Muscle layer of duodenum (tissue), 2 donors: Measurements from ENCODE around the gene AMPD3.

Source experiments
- H3K27ac ChIP-seq: one replicate; pipeline ENCODE4 v1.7.0; 2013; ENCODE audit warnings: mild to moderate bottlenecking, low read length
- H3K27me3 ChIP-seq: one replicate; pipeline ENCODE4 v1.7.0; 2013; ENCODE audit warnings: low read depth, mild to moderate bottlenecking, control low read depth, low read length
- H3K36me3 ChIP-seq, 2 donors: one replicate each; pipeline ENCODE4 v1.7.0; 2013; ENCODE audit warnings: low read length in 2 of 2, control low read depth in 1 of 2, mild to moderate bottlenecking in 1 of 2; ENCODE audit not compliant: insufficient read depth in 2 of 2, control insufficient read depth in 1 of 2
- H3K4me1 ChIP-seq, 2 donors: one replicate each; pipeline ENCODE4 v1.7.0; 2013; ENCODE audit warnings: low read length in 2 of 2, mild to moderate bottlenecking in 2 of 2, control low read depth in 1 of 2, moderate library complexity in 1 of 2; ENCODE audit not compliant: insufficient read depth in 2 of 2, control insufficient read depth in 1 of 2
- H3K4me3 ChIP-seq, 2 donors: one replicate each; pipeline ENCODE4 v1.7.0; 2013; ENCODE audit warnings: low read length in 2 of 2, low read depth in 1 of 2, mild to moderate bottlenecking in 1 of 2
- H3K9me3 ChIP-seq, 2 donors: one replicate each; pipeline ENCODE4 v1.7.0; 2013; ENCODE audit warnings: low read length in 2 of 2, control low read depth in 1 of 2, mild to moderate bottlenecking in 1 of 2; ENCODE audit not compliant: control insufficient read depth in 1 of 2
- donor health status: healthy.

AMPD3 gene

DNA sequence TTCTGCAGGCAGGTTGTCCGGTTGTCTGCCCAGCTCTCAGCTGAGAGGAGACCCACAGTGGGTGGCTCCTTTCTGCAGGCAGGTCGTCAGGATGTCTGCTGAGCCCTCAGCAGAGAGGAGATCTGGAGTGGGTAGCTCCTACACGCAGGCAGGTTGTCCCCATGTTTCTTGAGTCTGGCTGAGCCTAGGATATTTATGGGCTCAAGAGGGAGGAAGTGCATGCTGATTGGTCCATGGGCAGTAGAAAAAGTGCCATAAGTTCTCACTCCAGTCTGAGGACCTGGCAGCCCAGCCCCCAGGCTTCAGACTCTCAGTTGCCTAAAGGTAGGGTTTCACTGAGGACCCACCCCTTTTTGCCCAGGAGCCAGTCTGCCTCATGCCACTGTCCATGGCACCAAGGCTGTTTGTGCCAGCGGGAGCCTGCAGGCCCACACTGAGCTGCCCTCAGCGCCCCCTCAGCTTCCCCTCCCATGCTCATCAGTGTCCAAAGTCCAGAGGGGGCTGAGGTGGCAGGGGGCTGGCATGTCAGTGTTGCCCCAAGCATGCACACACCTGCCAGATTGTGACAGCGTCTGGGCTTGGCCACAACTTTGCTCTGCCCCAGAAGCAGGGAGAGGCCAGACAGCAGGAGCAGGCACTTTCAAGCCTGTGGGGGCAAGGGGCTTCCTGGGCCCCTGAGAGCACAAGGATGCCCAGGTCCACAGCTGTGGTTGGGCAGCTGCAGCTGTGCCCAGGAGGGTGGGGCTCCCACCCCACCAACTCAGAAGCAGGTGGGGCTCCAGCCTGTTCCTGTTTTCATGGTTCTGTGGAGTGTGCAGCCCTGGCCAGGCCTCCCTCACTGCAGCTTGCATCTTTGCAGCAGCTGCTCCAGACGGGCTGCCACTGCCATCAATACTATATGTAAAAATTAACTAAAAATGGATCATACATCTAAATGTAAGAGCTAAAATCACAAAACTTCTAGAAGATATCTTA is 89.7 kb downstream of the AMPD3 start:
- no peak overlapping the region for H3K4me3 ChIP-seq

DNA sequence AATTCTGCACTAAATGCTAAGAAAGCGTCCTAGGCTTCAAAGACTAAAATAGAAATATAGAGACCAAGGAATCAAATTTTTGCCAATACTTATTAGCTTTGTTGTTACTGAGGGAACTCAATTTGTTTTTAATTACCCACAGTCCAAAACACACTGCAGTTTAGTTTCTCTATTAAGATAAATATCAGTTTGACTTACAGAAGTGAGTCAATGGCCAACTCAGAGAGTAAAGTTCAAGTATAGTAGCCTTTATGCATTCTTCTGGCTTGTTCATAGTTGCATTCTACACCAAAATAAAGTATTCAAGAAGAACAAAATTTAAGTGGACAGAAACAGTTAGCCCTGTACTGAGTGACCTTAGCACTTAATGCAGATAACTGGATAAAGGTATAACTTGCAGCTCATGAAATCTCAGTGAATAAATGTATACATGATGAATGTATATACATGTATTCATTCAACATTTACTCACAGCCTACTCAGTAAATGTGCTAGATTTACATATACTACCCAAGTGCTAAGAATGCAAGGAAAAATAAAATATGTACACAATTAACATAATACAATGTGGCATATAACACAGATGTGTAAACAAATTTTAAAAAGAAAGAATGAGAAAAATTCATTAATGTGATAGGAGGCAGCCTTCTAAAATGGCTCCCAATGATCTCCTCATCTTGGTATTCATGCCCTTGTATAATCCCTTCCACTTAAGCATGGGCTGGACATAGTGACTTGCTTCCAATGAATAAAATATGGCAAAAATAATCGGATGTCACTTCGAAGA is 95.6 kb downstream of the AMPD3 start:
- H3K27ac ChIP-seq: no peak overlapping the region
- H3K9me3 ChIP-seq: peaks cover 0 to 4% of the 10 kb centered on the region in 2 donors
- H3K36me3 ChIP-seq: no peaks in the 10 kb centered on the region
- no peak overlapping the region for H3K4me3 ChIP-seq
- no peaks in the 10 kb centered on the region for H3K27me3 ChIP-seq
- no peaks in the 10 kb centered on the region for H3K4me1 ChIP-seq

More for the DNA sequence above, 89.7 kb downstream of the AMPD3 start:
- no peak overlapping the region for H3K27ac ChIP-seq
- H3K4me1 ChIP-seq: peaks cover 4 to 6% of the 10 kb centered on the region in 2 donors
- H3K36me3 ChIP-seq: no peaks in the 10 kb centered on the region
- no peaks in the 10 kb centered on the region for H3K27me3 ChIP-seq
- H3K9me3 ChIP-seq: no peaks in the 10 kb centered on the region

DNA sequence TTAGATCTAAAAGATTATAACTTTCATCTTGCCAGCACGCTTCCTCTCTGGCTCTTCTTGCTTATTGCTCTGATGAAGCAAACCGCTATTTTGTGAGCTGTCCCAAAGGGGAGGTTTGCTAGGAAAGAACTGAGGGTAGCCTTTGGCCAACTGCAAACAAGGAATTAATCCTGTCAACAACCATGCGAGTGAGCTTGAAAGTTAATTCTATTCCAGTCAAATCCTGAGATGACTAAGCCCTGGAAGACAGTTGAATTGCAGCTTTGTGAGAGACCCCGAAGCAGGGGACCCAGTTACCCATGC is 96.2 kb downstream of the AMPD3 start:
- no peak overlapping the region for H3K4me3 ChIP-seq
- no peak overlapping the region for H3K27ac ChIP-seq
- H3K4me1 ChIP-seq: no peaks in the 10 kb centered on the region
- H3K9me3 ChIP-seq: peaks cover 0 to 4% of the 10 kb centered on the region in 2 donors
- H3K36me3 ChIP-seq: no peaks in the 10 kb centered on the region
- H3K27me3 ChIP-seq: no peaks in the 10 kb centered on the region

DNA sequence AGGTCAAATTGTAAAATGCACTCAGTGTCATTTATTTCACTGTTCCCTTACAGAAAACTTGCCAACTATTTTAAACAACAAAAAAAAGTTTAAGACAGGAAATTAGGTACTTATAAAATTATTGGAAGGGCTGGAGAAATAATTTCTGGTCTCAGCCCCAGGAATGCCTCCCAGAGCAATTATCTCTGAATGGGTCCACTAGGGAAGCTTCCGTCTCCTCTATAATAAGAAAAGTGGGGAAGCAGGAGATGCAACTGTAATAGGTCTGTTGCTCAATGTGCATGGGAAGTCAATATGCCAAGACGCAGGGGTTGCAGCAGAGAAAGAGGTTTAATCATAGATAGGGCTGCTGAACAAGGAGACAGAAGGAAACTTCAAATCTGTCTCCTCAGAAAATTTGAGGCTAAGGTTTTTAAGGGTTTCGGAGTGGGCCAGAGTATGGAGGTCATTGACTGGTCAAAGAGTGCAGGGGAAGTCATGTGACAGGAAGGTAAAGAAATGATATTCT is 96.8 kb downstream of the AMPD3 start:
- no peaks in the 10 kb centered on the region for H3K4me1 ChIP-seq
- no peak overlapping the region for H3K4me3 ChIP-seq
- no peaks in the 10 kb centered on the region for H3K27me3 ChIP-seq
- H3K27ac ChIP-seq: no peak overlapping the region
- H3K36me3 ChIP-seq: no peaks in the 10 kb centered on the region
- H3K9me3 ChIP-seq: peaks cover 0 to 4% of the 10 kb centered on the region in 2 donors

DNA sequence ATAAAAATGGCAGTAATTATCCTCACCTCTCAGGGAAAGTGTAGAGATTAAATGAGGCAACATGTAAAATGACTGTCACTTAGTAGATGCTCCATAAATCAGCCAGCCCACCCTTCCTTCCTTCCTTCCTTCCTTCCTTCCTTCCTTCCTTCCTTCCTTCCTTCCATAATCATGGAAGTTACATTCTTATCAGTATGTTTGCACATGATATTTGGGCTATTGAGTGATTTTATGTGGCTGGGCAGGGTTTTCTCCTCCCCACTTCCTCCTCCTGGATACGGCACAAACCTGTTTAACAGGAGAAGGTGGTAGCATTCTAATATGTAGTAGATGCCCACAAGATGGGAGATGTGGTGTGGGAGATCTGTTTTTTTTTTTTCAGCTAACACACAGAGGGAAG is 101.5 kb downstream of the AMPD3 start:
- Histone ChIP-seq H3K9me3 (peaks cover 0 to 4% of the 10 kb centered on the region in 2 donors), H3K4me3 (no peak overlapping the region), H3K27me3 (no peaks in the 10 kb centered on the region), H3K27ac (no peak overlapping the region), H3K36me3 (no peaks in the 10 kb centered on the region), H3K4me1 (no peaks in the 10 kb centered on the region)
